ENCODE measurements around the gene EIF2AK3.

Gene EIF2AK3

DNA sequence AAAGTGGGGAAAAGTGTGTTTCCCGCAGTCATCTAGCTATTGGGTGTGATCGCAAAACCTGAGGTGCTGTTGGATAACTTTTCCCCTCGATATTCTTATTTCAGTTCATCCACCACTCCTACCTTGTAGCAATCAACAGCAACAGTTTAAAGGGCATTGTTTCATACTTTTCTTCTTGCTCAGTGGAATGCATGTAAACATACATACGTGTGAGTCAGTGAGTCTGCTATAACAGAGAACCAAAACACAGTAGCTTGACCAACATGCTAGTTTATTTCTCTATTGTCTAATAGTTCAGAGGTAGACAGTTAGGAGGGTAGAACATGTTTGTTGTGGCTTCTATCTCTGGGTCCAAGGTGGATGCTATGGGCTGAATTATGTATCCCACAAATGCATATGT, 97.2 kb downstream of the EIF2AK3 start:
- Histone ChIP-seq H3K27ac (no peak overlapping the region), H3K9ac (no peak overlapping the region), H4K20me1 (no peaks in the 10 kb centered on the region), H3K27me3 (no peaks in the 10 kb centered on the region), H3K36me3 (no peaks in the 10 kb centered on the region), H3K4me2 (no peak overlapping the region), H3K4me3 (no peak overlapping the region), H3K4me1 (no peaks in the 10 kb centered on the region), H3K9me3 (no peaks in the 10 kb centered on the region; the same call in 1 of the 2 replicates)
- no peak for TF ChIP-seq Cebpa-rat (IDR thresholded peaks at IDR 0.05)

DNA sequence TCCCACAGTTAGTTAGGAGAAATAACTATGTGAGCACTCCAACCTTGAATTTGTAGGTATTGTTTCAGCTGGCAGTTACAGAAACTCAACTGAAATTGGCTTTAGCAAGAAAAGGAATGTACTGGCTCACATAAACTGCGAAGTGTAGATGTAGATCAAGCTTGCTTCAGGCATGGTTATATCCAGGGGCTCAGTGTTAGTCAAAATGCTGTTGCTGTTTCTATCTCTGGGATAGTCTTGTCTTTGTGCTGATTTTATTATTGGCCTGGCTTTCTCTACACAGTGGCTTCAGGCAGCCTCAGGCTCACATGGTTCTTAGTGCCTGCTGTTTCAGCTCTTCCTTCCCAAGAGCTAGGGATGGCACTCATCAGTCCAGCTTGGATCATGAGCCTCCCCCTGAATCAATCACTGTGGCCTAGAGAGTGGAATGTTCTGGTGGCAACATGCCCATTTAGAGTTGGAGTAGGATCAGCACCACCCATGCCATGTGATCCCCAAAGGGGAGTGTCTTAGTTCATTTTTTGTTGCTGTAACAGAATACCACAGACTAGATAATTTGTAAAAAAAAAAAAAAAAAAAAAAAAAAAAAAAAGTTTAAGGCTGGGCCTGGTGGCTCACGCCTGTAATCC, 105.7 kb downstream of the EIF2AK3 start:
- Histone ChIP-seq H3K27ac (no peak overlapping the region), H3K36me3 (no peaks in the 10 kb centered on the region), H3K27me3 (no peaks in the 10 kb centered on the region), H3K9ac (no peak overlapping the region), H4K20me1 (no peaks in the 10 kb centered on the region), H3K4me2 (no peak overlapping the region), H3K4me1 (no peaks in the 10 kb centered on the region), H3K4me3 (no peak overlapping the region), H3K9me3 (no peaks in the 10 kb centered on the region)
- no peak for TF ChIP-seq Cebpa-rat (IDR thresholded peaks at IDR 0.05)

DNA sequence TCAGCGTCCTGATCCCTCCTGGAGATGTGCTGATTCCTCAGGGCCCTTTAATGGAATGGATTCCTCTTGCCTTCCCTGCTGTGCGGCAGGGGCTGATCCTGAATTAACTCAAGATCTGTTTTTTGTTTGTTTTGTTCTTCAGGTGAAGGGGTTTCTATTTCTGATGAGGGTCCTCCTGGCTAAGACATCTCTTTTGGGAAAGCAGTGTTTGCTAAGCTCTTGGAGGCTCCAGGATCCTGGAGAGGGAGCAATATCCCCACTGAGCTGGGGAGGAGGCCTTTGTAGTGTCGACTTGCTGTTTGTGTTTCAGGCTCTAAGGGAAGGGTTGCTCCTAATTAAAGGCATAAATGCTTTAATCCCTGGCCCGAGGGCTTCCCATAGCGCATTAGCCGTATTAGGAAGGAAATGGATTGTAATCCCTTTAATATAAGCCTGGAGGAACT, 109.5 kb downstream of the EIF2AK3 start:
- no peak for TF ChIP-seq Cebpa-rat (IDR thresholded peaks at IDR 0.05)
- Histone ChIP-seq H3K27ac (no peak overlapping the region), H3K9ac (no peak overlapping the region), H3K9me3 (no peaks in the 10 kb centered on the region), H3K27me3 (no peaks in the 10 kb centered on the region), H4K20me1 (no peaks in the 10 kb centered on the region), H3K4me1 (no peaks in the 10 kb centered on the region), H3K36me3 (no peaks in the 10 kb centered on the region), H3K4me3 (no peak overlapping the region), H3K4me2 (no peak overlapping the region)

Data from BLaER1 (cell line).